Measurements from ENCODE around the gene CDH4.

GRCh38 chr20:61611401-61612180 lies 359.5 kb downstream of the CDH4 start:
- no peak for TF ChIP-seq CTCF (conservative IDR thresholded peaks at IDR 0.05; ENCODE audit: low read length)
- TF ChIP-seq EZH2phosphoT487 (IDR thresholded peaks at IDR 0.05; ENCODE audit: borderline replicate concordance, low read depth, low read length), result no peak

Measured in OCI-LY7 (cell line).